ENCODE data around the gene ANTKMT. TPM values are rescaled to one million over a fixed set of nuclear protein-coding genes. Genes with fewer than 3 reads are reported as not detected.

ANTKMT gene
- total RNA-seq, 4 donors from 2014 or later: 43.7 to 98.7 (median 78.6) TPM

DNA sequence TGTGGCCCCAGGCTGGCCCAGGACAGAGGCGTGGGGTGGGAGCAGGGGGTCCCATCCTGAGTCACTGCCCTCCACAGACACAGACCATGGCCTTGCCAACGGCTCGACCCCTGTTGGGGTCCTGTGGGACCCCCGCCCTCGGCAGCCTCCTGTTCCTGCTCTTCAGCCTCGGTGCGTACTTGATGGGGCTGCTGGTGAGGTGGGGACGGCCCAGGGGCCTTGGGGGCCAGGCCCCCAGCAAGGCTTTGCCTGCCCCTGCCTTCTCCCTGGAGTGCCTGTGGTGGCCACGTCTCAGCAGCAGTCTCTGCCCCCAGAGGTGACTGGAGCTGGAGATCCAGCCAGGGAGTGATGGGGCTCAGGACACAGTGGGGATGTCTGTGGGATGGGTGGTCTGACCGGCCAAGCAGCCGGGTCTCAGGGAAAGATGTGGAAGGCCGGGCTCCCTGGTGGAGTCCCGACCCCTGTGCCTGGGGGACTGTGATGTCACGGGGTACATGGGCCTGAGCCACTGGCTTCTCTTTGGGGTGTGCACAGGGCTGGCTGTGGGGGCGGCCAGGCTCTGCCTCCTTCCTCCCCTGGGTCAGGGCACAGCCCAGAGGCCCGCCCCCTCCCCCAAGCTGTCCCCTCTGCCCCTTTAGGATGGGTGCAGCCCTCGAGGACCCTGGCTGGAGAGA, 41.8 kb downstream of the ANTKMT start:
- DNase-seq (ENCODE audit: low spot score in 2 of 2): no peak
- H3K4me3 ChIP-seq: no peak overlapping the region
- H3K36me3 ChIP-seq: no peaks in the 10 kb centered on the region
- no peak for TF ChIP-seq POLR2A (IDR thresholded peaks at IDR 0.05)
- no peak for TF ChIP-seq CTCF (IDR thresholded peaks at IDR 0.05)
- no peak for TF ChIP-seq EP300 (IDR thresholded peaks at IDR 0.05)
- H3K4me1 ChIP-seq: no peaks in the 10 kb centered on the region
- H3K27ac ChIP-seq: no peak overlapping the region
- no peaks in the 10 kb centered on the region for H3K9me3 ChIP-seq
- 48 to 65% methylated on average over 8 to 12 of the region's 17 CpGs for WGBS, 2 donors
- peaks cover 0 to 14% of the 10 kb centered on the region in 2 donors for H3K27me3 ChIP-seq

DNA sequence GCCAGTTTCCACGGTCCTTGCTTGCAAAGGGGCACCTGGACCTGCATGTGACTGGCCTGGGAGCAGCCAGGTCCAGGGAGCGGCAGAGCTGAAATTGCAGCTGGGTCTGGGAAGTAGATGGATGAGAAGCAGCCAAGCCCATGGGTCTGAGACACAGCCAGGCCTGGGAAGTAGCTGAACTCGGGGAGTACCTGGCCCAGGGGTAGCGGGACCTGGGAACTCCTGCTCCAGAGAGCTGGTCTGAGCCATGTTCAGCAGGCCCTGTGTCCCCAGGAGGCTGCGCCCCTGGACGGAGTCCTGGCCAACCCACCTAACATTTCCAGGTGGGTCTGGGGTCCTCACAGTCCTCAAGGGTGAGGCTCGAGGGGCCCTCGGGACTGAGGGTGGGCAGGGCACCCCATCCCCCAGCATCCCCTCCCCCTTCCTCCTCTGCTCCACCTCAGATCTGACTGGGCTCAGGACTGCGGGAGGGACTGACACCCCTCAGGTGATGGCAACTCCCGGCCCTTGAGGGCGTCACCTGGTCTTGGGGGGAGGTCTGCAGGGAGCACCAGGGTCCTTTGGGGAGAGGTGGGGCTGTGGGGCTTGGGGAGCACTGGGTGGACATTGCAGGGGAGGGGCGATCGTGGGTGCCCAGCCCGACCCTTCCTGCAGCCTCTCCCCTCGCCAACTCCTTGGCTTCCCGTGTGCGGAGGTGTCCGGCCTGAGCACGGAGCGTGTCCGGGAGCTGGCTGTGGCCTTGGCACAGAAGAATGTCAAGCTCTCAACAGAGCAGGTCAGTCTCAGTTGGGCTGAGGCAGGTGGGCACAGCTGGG, 42.6 kb downstream of the ANTKMT start:
- H3K27ac ChIP-seq: no peak overlapping the region
- no peaks in the 10 kb centered on the region for H3K9me3 ChIP-seq
- DNase-seq (ENCODE audit: low spot score in 2 of 2): no peak
- no peak overlapping the region for H3K4me3 ChIP-seq
- no peaks in the 10 kb centered on the region for H3K36me3 ChIP-seq
- TF ChIP-seq EP300 (IDR thresholded peaks at IDR 0.05) (no peak), POLR2A (IDR thresholded peaks at IDR 0.05) (no peak), CTCF (IDR thresholded peaks at IDR 0.05) (no peak)
- 78 to 84% methylated on average over 19 to 21 of the region's 21 CpGs for WGBS, 2 donors
- peaks cover 0 to 14% of the 10 kb centered on the region in 2 donors for H3K27me3 ChIP-seq
- H3K4me1 ChIP-seq: no peaks in the 10 kb centered on the region

DNA sequence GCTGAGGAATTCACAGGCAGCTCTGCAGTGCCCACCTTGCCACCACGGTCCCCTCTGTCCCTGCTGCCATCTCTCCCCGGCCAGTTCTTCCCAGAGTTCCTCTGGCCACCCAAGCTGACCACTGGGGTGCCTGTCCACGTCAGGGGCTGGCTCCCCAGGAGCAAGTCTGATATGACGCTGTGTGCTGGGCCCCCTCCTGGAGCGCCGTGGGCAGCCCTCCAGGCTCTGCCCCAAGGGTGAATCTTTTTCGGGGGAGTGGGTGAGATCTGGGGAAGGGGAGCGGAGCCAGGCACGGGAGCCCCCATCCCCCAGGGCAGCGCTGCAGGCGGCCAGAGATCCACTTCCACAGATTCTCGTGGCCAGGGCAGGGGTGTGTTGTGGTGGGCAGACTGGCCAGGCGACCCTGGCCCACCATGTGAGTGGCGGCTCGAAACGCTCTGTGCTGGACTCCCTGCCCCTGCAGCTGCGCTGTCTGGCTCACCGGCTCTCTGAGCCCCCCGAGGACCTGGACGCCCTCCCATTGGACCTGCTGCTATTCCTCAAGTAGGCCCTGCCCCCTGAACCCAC, 43.3 kb downstream of the ANTKMT start:
- H3K4me3 ChIP-seq: no peak overlapping the region
- H3K4me1 ChIP-seq: no peaks in the 10 kb centered on the region
- WGBS, 2 donors: 55 to 67% methylated on average over 6 to 13 of the region's 20 CpGs
- peaks cover 0 to 14% of the 10 kb centered on the region in 2 donors for H3K27me3 ChIP-seq
- no peak for DNase-seq (ENCODE audit: low spot score in 2 of 2)
- TF ChIP-seq CTCF (IDR thresholded peaks at IDR 0.05): no peak
- no peak for TF ChIP-seq POLR2A (IDR thresholded peaks at IDR 0.05)
- TF ChIP-seq EP300 (IDR thresholded peaks at IDR 0.05): no peak
- H3K36me3 ChIP-seq: no peaks in the 10 kb centered on the region
- H3K9me3 ChIP-seq: no peaks in the 10 kb centered on the region
- no peak overlapping the region for H3K27ac ChIP-seq

GRCh38 chr16:764848-765487, 44.0 kb downstream of the ANTKMT start:
- DNase-seq (ENCODE audit: low spot score in 2 of 2): no peak
- no peak overlapping the region for H3K4me3 ChIP-seq
- H3K27me3 ChIP-seq: peaks cover 0 to 21% of the 10 kb centered on the region in 2 donors
- H3K36me3 ChIP-seq: no peaks in the 10 kb centered on the region
- no peaks in the 10 kb centered on the region for H3K4me1 ChIP-seq
- no peak overlapping the region for H3K27ac ChIP-seq
- TF ChIP-seq CTCF (IDR thresholded peaks at IDR 0.05) (no peak), POLR2A (IDR thresholded peaks at IDR 0.05) (no peak), EP300 (IDR thresholded peaks at IDR 0.05) (no peak)
- WGBS, 2 donors: 77 to 80% methylated on average over 22 to 29 of the region's 38 CpGs
- no peaks in the 10 kb centered on the region for H3K9me3 ChIP-seq
